LNCAP (cell line): ENCODE results near the gene ACAP1.
A peak's percentile ranks its signal among the peaks of the same experiment; 100 is the strongest.

Experiments used
- CTCF ChIP-seq: fragments of 450-650 bp; IDR thresholded peaks from 2 replicates; pipeline ENCODE4 v1.5.1; 2017; ENCODE audit warnings: mild to moderate bottlenecking

Gene ACAP1

GRCh38 chr17:7322520-7323194, 13.7 kb upstream of the ACAP1 start:
- no peak for TF ChIP-seq CTCF

GRCh38 chr17:7323731-7324437, 12.4 kb upstream of the ACAP1 start:
- peak; percentile 96 for TF ChIP-seq CTCF

- TF ChIP-seq CTCF: peak; percentile 46
These were observed 11.9 kb upstream of the ACAP1 start for GRCh38 chr17:7324438-7324779.

- no peak for TF ChIP-seq CTCF
These were observed 11.2 kb upstream of the ACAP1 start for GRCh38 chr17:7325031-7325528.

GRCh38 chr17:7326186-7326585, 10.1 kb upstream of the ACAP1 start:
- TF ChIP-seq CTCF: no peak

GRCh38 chr17:7327056-7327455, 9.3 kb upstream of the ACAP1 start:
- TF ChIP-seq CTCF: no peak

- no peak for TF ChIP-seq CTCF
These were observed 8.8 kb upstream of the ACAP1 start for GRCh38 chr17:7327501-7327900.
